Esophagus mucosa (tissue), 1 donor: ENCODE data around the gene ITGA2B. TPM values are rescaled to one million over a fixed set of nuclear protein-coding genes. Genes with fewer than 3 reads are reported as not detected.
A peak's percentile ranks its signal among the peaks of the same experiment; 100 is the strongest.
"Not testable (repeated sequence)": the region's sequence is repeated elsewhere in the genome, so short reads cannot be mapped to it uniquely, and the experiment has no call there.

Experiments used
- ATAC-seq: fragments of 200-7000 bp; cut with Tn5 transposase; one replicate; pipeline ENCODE4 v1.9.1; 2020
- total RNA-seq: library from RNA; stranded (reverse); gene quantifications from one replicate; pipeline ENCODE4 v1.2.4, GENCODE V29; 2023
- donor health status: DM: yes; HTN: yes; CAD: no.

Gene ITGA2B
- 0.68 TPM for total RNA-seq

- ATAC-seq, result no peak
These were observed at the start of gene ITGA2B for GRCh38 chr17:44389281-44389680. TSS of gene ITGA2B (minus strand) at chr17:44389649. CDS start at chr17:44389473, 176 bp downstream.

GRCh38 chr17:44439168-44439567 is 49.7 kb upstream of the ITGA2B start:
- no peak for ATAC-seq

- ATAC-seq, result no peak
These were observed 49.2 kb upstream of the ITGA2B start for GRCh38 chr17:44438636-44439035.

- no peak for ATAC-seq
These were observed 46.9 kb upstream of the ITGA2B start for GRCh38 chr17:44436336-44436735.

GRCh38 chr17:44432254-44433157 is 43.1 kb upstream of the ITGA2B start:
- ATAC-seq, result no peak

- ATAC-seq, result no peak
These were observed 35.5 kb upstream of the ITGA2B start for GRCh38 chr17:44424828-44425461.

GRCh38 chr17:44417553-44417952 is 28.1 kb upstream of the ITGA2B start:
- ATAC-seq, result peak; percentile 96

GRCh38 chr17:44416558-44417289 is 27.3 kb upstream of the ITGA2B start:
- ATAC-seq, result no peak

GRCh38 chr17:44414394-44415155 is 25.1 kb upstream of the ITGA2B start:
- no peak for ATAC-seq

GRCh38 chr17:44409309-44410028 is 20.0 kb upstream of the ITGA2B start:
- peak; percentile 91 for ATAC-seq

GRCh38 chr17:44408786-44409185 is 19.3 kb upstream of the ITGA2B start:
- ATAC-seq, result no peak

- no peak for ATAC-seq
These were observed 13.2 kb upstream of the ITGA2B start for GRCh38 chr17:44402564-44403172.

GRCh38 chr17:44400226-44400847 is 10.9 kb upstream of the ITGA2B start:
- ATAC-seq, result peak; percentile 34

GRCh38 chr17:44398692-44399691 is 9.5 kb upstream of the ITGA2B start:
- ATAC-seq, result no peak

- peak; percentile 16 for ATAC-seq
These were observed 8.3 kb upstream of the ITGA2B start for GRCh38 chr17:44397479-44398440.

- no peak for ATAC-seq
These were observed 7.5 kb upstream of the ITGA2B start for GRCh38 chr17:44396946-44397345.

- no peak for ATAC-seq
These were observed 5.4 kb upstream of the ITGA2B start for GRCh38 chr17:44394833-44395232.

- not testable (repeated sequence) for ATAC-seq
These were observed 4.7 kb upstream of the ITGA2B start for GRCh38 chr17:44394112-44394511.
